Stimulated activated CD8-positive, alpha-beta memory T cell treated with anti-CD3 and anti-CD28 coated beads, Interleukin-15, amount 100 ng/mL, for 48 hours (primary cell): Measurements from ENCODE around the gene TGM2.

Experiments used
- DNase-seq, 2 donors: peaks; one replicate each; pipeline ENCODE4 v3.0.0-alpha.2; 2020; ENCODE audit warnings: low read depth in 2 of 2

Gene TGM2

DNA sequence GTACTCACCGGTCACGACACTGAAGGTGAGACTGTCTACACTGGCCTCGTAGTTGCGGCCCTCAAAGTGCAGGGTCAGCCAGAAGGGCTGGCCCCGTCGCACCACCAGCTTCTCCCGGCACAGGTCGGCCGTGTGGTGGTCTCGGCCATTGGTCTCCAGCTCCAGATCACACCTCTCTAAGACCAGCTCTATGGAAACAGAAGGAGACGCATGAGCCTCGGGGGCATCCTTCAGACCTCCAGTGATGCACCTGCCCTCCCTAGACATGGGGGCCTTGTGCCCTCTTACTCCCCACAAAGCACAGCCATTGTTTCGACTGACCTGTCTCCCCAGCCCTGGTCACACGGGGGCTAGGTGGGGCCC is 3.7 kb downstream of the TGM2 start:
- DNase-seq = no peak

DNA sequence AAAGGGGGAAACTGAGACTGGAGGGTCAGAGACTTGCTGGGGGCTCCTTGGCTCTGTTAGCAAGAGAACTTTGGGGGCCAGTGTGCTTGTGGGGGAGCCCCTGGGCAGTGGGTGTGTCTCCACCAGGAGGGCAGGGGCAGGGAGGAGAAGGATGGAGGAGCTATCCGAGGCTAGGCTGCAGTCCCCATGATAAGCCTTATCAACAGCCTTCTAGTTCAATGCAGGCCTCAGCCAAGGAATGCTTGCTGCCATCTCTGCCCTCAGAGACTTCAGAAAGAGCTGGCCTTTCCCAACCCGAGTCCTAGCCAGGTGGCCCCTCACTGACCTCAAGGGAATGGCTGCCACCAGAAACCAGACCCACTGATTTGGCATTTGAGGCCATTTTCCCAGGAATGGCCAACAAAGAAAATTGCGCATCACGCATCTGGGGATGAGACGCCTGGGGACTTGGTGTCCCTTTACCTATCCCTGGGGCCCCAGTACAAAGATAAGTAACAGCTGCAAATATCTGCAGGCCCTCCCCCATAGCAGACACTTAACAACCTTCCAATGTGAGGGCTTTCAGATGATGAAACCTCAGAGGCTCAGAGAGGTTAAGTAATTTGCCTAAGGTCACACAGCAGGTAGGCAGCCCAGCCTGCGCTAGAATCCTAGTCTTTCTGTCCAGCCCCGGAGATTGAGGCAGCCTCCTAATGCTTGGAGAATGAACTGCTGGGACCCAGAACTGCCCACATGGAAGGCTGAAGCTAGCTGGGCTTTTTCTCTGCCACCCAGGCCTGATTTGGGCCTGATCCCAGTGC is 4.9 kb downstream of the TGM2 start:
- no peak for DNase-seq

DNA sequence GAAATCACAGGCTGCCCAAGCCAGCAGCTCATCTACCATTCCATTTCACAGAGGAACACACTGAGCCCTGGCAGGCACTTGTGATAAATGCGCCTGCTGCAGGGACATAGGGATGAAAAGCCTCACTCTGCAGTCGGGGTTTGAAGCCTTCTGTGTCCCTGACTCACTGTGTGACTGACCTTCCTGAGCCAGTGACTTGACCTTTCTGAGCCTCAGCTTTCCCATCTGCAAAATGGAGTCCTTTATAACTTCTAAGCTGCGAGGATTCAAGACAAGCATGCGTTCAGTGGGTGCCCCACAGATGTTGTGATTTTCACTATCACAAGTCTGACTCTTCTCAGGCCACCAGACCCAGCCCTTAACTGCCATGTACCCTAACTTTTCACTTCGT is 5.5 kb downstream of the TGM2 start:
- DNase-seq = no peak

DNA sequence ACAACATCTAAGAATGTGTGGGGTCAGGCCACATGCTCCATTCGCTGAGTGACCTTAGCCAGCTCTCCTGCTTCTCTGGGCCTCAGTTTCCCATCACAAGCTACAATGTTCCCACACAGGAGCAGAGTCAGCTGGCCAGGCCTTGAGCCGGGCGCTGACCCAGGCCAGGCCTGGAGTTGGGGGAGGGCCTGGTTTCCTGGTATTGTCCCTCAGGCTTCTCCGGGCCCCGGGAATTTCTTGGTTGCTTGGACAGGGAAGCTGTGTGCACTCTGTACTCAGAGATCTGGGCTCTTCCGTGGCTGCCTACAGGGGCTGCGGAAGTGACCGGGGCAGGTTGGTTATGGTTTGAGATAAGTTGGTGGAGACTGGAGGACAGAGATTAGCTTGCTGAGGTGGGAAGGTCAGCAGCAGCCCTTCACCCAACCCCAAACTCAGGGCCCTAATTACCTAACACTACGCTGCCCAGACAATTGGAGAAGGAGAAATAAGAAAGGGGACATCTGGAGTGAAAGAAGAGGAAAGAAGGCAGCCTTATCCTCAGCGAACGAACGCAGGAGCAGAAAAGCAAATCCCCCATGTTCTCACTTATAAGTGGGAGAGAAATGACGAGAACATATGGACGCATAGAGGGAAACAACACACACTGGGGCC is 6.2 kb downstream of the TGM2 start:
- DNase-seq = no peak

DNA sequence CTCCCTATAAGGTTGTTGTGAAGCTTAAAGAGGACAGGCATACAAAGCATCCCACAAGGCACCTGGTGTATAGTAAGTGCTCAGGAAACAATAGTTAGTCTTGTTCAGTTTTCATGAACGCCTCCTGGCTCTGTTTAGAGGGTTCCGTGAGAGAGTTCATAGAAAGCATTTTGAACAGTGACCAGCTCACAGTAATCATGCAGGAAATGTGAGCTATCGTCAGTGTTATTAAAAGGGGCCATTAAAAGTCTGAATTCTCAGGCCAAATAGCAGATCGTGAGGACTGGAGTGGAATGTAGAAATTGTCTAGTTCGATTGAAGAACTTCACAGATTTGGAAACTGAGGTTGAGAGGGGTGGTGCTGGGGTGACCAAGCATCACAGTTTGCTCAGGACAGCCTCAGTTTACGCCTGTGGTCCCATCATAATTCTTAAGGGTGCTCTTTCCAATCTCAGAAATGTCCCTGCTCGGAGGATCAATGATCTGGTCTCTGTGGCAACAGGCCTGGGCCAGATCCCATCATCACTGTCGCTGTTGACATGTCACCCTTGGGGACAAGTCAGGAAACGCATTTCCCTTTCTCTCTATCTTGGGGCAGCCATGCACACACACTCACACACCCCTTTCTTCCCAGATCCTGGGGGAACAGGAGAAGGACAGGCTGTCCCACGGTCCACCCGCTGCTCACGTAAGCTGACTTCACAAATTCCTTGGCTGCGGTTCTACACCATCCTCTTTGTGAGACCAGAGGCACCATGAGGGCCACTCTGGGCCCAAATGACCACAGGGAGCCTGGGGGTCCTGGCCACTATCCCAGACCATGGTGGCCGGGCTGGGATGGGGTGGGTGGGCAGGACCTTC is 7.2 kb downstream of the TGM2 start:
- DNase-seq = no peak

DNA sequence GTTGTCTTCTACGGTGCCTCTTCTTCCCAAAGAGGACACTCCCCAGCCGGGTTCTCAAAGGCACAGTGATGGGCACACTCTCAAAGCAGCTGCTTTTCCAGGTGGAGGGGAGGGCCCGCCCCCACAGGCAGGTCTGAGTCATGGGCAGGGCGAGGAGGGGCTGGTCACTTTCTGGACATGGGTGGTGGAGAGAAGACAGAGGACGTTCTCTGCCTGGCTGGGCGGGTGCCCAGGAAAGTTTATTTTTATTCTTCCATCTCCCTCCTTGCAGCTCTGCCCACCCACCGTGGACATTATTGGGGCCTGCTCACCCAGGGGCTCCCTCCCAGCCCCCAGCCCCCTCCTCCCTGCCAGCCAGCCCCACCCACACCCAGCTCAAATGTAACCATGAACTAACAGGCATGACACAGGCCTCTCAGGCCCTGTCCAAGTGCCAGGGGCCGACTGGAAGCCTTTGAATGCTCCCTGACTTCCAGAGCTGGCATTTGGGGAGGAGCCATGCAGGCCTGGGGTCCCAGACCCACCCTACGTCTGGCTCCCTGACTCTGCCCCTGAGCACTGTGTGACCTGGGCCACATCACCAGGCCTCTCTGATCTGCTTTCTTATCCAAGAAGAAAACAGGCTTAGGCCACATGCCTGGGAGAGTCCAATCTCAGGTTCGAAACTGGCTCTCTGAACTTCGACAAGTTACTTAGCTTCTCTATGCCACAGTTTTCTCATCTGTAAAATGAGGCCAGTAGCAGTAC is 8.0 kb downstream of the TGM2 start:
- no peak for DNase-seq

DNA sequence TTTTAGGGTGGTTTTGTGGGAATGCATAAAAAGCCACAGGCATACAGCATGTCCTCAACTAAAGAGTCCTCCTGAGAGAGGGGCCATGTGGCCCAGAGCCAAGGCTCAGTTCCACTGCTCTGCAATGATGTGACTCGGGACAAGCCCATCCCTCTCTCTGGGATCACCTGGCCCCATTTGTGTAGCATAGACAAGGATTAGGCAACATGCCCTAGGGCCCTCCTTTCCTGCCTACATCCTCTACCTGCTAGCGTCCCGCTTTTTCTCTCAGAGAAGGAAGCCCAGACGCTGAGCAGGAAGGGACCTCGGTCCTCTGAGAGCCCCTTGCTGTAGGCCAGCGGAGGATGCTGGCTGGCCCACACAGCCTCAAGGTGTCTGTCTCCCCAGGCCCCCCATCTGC is 8.8 kb downstream of the TGM2 start:
- DNase-seq = no peak

DNA sequence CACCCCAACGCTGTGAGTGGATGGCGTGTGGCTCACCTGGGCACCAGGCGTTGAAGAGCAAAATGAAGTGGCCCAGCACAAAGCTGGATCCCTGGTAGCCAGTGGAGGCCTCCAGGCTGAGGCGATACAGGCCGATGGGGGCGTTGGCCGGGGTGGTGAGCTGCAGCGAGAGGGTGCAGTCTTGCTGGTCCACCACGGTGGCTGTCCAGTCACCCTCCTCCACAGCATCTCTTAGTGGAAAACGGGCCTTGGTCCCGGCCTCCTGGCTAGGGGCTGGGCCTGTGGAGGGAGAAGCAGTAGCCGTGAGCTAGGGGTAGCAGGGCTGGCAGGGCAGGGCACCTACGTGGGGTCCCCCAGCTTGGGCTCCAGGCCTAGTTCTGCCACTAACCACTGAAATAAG is 9.3 kb downstream of the TGM2 start:
- no peak for DNase-seq

DNA sequence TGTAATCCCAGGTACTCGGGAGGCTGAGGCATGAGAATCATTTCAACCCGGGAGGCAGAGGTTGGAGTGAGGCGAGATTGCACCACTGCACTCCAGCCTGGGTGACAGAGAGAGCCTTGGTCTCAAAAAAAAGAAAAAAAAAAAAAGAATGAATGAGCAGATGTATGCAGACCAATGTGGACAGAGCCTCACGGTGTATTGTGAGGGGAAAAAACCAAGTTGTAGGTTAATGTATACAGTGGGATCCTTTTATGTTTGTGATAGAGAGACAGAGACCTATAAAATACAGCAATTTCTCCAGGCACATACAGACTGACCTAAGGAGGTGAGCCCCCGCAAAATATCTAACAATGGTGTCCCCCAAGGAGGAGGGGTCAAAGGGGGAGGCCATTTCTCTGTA is 11.7 kb downstream of the TGM2 start:
- no peak for DNase-seq

DNA sequence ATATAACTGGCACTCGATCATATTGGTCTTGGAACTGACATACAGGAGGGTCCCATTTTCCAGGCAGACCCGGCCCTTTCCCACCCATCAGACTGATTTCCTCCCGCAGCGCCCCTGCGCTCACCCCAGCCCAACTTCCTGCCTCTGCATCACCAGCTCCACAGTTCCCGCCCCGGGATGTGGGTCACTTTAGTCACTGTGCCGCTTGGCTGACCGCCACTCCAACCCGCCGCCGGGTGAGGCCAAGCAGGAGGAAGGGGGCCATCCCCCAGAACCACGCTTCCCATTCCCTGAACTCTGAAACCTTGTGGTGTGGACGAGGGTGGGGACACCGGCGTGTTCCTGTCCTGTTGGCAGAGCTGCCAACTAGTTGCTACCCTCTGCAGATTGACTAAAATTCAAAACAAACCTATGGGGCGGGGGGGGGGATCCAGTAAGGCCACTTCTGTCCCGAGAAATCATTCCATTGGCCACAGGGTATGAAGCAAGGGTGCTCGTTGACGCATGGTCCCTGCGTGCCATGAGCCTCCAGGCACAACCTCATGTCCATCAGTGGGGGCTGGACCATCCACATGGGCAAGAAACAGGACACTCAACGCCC is 12.3 kb downstream of the TGM2 start:
- peak; percentile 28 to 33 for DNase-seq

DNA sequence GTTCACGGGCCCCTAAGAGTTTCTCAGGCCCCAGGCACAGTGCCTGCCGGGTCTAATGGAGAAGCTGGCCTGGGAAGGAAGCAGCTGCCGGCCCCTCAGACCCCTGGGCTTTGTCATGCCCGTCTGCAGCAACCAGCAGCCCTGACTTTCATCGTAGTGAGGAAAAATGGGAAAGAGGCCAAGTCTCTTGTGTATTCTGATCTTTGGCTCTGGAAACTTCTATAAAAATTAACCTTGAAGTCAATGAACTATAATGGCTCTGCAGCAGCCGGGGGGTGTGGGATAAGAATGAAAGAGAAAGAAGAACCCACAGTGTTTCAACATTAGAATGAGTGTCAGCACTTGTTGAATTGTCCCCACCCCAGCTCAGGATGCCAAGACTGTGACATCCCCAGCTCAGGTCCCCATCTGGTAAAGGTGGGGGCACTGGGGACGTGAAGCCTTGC is 12.9 kb downstream of the TGM2 start:
- DNase-seq = peak in 1 of 2 donors; percentile 5

DNA sequence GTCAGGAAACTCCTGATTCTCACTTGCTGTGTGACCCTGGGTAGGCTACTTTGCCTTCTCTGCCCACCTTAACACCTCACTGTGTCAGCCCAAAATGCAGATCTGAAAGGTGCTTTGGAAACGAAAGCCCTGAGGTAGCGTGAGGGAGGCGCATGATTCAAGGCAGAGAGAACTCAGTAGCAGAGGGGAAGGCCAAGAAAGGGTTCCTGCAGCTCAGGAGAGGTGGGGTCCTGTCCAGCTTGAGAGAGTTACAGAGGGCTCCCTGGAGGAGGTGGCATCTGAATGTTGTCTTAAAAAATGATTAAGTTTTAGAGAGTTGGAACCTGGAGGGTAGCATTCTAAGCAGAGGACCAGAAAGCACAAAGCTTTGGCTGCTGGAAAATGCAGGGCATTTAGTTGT is 13.6 kb downstream of the TGM2 start:
- no peak for DNase-seq

DNA sequence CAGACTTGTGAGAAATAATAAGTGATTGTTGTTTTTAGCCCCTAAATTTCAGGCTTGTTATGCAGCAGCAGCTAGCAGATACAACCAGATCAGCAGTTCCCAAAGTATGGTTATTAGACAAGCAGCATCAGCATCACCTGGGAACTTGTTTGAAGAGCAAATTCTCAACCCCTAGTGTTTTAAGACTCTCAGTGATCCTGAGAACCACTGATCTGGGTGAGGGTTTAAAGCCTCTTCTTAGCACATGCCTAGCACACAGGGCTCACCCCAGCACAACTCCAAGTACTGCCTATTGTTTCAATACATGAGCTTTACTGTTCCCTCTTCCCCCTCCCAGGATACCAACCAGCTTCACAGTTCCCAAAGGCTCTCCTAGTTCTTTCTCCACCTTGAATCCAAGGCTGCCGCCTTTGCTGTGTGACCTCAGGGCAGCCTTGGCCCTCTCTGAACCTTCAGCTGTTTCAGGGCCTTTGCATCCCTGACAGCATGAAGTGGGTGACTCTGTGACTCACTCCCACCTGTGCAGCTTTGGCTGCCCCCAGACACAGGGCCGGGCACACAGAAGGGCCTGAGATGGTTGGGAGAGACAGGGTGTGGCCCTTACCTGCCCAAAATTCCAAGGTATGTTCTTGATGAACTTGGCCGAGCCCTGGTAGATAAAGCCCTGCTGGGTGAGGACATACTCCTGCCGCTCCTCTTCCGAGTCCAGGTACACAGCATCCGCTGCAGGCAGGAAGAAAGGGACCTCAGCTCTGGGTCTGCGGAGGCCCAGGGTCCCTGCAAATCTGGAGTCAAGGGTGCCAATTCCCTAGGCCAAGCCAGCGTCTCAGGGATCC is 14.5 kb downstream of the TGM2 start:
- no peak for DNase-seq

DNA sequence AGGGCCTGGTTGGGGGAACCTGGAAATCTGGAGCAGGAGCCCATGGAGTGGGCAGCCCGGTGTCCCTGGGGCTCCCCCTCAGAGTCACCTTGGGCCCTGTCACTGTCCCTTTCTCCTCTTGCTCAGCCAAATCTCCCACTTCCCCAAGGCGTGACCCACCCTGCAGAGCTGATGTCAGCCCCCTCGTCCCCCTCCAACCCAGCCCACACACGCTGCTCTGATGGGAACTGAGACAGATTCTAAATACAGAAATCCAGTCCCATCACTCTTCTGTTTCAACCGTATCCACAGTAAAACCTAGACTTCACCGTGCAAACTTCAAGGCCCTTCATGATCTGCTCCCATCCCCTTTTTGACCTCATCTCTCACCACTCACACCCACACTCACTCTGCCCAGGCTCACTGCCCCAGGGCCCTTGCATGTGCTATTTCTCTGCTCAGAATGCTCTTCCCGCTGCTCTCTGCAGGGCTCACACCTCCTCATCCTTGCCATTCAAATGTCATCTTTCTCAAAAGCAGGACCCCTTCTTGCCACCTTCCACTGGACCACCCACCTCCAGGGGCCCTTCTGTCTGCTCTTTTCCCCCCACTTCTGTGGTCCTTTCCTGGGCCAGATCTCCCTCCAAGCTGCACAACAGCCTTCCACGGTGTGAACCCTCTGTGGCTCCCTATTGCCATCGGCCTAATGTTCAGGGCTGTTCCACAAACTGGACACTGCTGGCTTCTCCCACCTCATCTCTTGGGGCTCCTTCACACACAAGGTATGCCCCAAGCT is 16.6 kb downstream of the TGM2 start:
- no peak for DNase-seq

DNA sequence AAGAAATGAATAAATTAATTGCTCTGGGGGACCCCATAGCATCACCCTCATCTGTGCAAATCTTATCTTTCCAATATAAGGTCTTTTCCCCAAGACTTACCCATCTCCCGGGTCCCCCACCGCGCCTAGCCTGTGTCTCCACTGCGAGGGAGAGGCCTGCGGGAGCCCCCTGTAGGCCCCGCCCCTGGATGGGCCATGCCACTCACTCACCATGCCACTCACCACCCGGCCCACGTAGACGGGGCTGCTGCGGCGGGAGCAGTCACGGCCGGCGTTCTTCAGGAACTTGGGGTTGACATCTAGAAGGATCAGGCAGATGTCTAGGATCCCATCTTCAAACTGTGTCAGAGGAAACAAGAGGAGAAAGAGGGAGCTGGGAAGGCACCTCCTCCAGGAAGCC is 17.3 kb downstream of the TGM2 start:
- DNase-seq = no peak

DNA sequence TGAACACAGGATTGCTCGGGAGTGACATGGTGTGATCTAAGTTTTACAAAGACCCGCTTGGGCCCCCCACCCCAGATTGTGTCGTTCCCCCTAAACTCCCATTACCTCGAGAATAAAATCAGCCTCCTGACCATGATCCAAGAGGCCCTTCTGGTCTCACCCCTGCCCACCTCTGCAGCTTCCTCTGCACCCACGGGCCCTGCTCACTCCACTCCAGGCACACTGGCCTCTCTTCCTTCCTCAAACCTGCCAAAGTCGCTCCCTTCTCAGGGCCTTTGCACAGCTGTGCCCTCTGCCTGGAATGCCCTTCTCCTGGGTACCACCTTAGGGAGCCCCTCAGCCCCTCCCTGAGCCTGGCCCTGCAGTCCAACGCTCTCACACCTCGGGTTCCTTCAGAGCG is 17.9 kb downstream of the TGM2 start:
- DNase-seq = no peak

DNA sequence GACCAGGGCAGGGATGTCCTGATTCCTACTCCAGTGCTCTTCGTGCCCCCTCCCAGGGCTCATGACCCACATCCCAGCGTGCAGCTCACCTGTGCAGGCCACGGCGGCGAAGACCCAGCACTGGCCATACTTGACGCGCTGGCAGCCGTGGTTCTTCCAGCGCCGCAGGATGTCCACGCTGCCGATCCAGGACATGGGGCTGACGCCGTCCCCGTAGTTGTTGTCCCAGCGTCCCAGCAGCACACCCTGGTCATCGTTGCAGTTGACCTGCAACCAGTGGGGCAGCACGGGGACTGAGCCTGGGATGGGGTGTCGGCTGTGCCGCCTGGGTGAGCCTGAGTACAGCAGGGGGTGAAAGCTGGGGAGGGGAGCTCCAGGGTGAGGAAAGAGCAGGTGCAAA is 18.4 kb downstream of the TGM2 start:
- DNase-seq = no peak

DNA sequence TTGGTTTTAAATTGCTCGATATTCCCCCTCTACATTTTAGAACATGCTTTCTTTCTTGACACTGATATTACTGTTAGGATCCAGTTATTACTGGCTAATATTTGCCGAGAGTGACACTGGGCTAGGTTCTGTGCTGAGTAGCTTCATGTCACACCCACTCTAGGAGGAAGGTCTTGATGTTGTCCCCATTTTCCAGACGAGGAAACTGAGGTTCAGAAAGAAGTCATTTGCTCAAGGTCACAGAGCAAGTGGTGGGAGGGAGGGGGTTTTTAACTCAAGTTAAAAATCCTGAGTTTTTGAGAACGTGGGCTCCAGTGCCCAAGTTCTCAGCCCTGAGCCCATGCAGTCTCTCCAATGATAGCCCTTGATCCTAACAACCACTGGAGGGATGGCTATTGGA is 18.9 kb downstream of the TGM2 start:
- no peak for DNase-seq

DNA sequence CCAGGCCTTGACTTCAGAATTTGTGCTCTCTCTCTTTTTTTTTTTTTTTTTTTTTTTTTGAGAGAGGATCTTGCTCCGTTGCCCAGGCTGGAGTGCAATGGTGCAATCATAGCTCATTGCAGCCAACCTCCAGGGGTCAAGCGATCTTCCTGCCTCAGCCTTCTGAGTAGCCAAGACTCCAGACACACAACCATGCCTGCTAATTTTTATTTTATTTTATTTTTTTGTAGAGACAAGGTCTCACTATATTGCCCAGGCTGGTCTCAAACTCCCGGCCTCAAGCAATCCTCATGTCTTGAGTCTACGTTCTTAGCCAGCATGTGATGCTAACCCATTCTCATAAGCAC is 19.4 kb downstream of the TGM2 start:
- no peak for DNase-seq
